H9 (cell line): ENCODE measurements around the gene RNF157. TPM values are rescaled to one million over a fixed set of nuclear protein-coding genes. Genes with fewer than 3 reads are reported as not detected.

Experiments
- DNase-seq: peaks from one replicate; pipeline ENCODE4 v3.0.0-alpha.2; 2017
- H2AFZ ChIP-seq: one replicate; pipeline ENCODE4 v1.6.1; 2013; ENCODE audit warnings: mild to moderate bottlenecking, low read length, control low read depth, moderate library complexity
- H2AK5ac ChIP-seq: 2 replicates; pipeline ENCODE4 v1.6.1; 2013; ENCODE audit warnings: low read length, control low read depth, mixed read lengths; ENCODE audit not compliant: insufficient read length
- H2BK120ac ChIP-seq: one replicate; pipeline ENCODE4 v1.6.1; 2013; ENCODE audit warnings: low read depth, mild to moderate bottlenecking, low read length, control low read depth, inconsistent platforms; ENCODE audit not compliant: poor library complexity, severe bottlenecking
- H2BK12ac ChIP-seq: 2 replicates; pipeline ENCODE4 v1.6.1; 2013; ENCODE audit warnings: low read length, control low read depth, mixed read lengths, low read depth; ENCODE audit not compliant: insufficient read length
- H2BK15ac ChIP-seq: 2 replicates; pipeline ENCODE4 v1.6.1; 2013; ENCODE audit warnings: low read depth, low read length, control low read depth
- H2BK20ac ChIP-seq: one replicate; pipeline ENCODE4 v1.6.1; 2013; ENCODE audit warnings: low read depth, mild to moderate bottlenecking, low read length, control low read depth, inconsistent platforms; ENCODE audit not compliant: poor library complexity, severe bottlenecking
- H2BK5ac ChIP-seq: 2 replicates; pipeline ENCODE4 v1.6.1; 2013; ENCODE audit warnings: low read length, control low read depth, mixed read lengths; ENCODE audit not compliant: insufficient read length
- H3K14ac ChIP-seq: 2 replicates; pipeline ENCODE4 v1.6.1; 2013; ENCODE audit warnings: low read length, control low read depth; ENCODE audit not compliant: insufficient read depth
- H3K18ac ChIP-seq: 2 replicates; pipeline ENCODE4 v1.6.1; 2013; ENCODE audit warnings: low read depth, mild to moderate bottlenecking, mixed read lengths, low read length, control low read depth; ENCODE audit not compliant: insufficient read length
- H3K23ac ChIP-seq: 2 replicates; pipeline ENCODE4 v1.6.1; 2013; ENCODE audit warnings: low read length, control low read depth, mixed read lengths, low read depth; ENCODE audit not compliant: insufficient read length
- H3K23me2 ChIP-seq: 2 replicates; pipeline ENCODE4 v1.6.1; 2013; ENCODE audit warnings: low read depth, mild to moderate bottlenecking, mixed read lengths, low read length, control low read depth; ENCODE audit not compliant: insufficient read length, poor library complexity, severe bottlenecking
- H3K27ac ChIP-seq: 2 replicates; pipeline ENCODE4 v1.5.1; 2013; ENCODE audit warnings: low read length, control low read depth, mixed read lengths, low read depth; ENCODE audit not compliant: insufficient read length
- H3K27me3 ChIP-seq: 2 replicates; pipeline ENCODE4 v1.6.1; 2013; ENCODE audit warnings: low read length, control low read depth, inconsistent platforms; ENCODE audit not compliant: insufficient read depth
- H3K4ac ChIP-seq: 2 replicates; pipeline ENCODE4 v1.6.1; 2013; ENCODE audit warnings: low read depth, mild to moderate bottlenecking, control low read depth, inconsistent platforms, low read length, moderate library complexity
- H3K4me1 ChIP-seq: 2 replicates; pipeline ENCODE4 v1.6.1; 2013; ENCODE audit warnings: low read length, control low read depth, inconsistent platforms; ENCODE audit not compliant: insufficient read depth
- H3K4me2 ChIP-seq: 2 replicates; pipeline ENCODE4 v1.6.1; 2013; ENCODE audit warnings: low read length, control low read depth, mixed read lengths; ENCODE audit not compliant: insufficient read length, insufficient read depth
- H3K56ac ChIP-seq: 2 replicates; pipeline ENCODE4 v1.6.1; 2013; ENCODE audit warnings: low read depth, mild to moderate bottlenecking, mixed read lengths, low read length, control low read depth; ENCODE audit not compliant: insufficient read length
- H3K79me1 ChIP-seq: 2 replicates; pipeline ENCODE4 v1.6.1; 2013; ENCODE audit warnings: low read depth, mild to moderate bottlenecking, moderate library complexity, low read length, control low read depth, inconsistent platforms; ENCODE audit not compliant: insufficient read depth, poor library complexity, severe bottlenecking
- H3K79me2 ChIP-seq: 2 replicates; pipeline ENCODE4 v1.6.1; 2013; ENCODE audit warnings: low read length, control low read depth, inconsistent platforms; ENCODE audit not compliant: insufficient read depth
- H3K9ac ChIP-seq: 2 replicates; pipeline ENCODE4 v1.6.1; 2013; ENCODE audit warnings: low read length, control low read depth, mixed read lengths; ENCODE audit not compliant: insufficient read length; ENCODE audit errors: extremely low read depth
- H3K9me3 ChIP-seq: one replicate; pipeline ENCODE4 v1.6.1; 2013; ENCODE audit warnings: low read depth, low read length, inconsistent platforms; ENCODE audit not compliant: control insufficient read depth
- H3T11ph ChIP-seq: one replicate; pipeline ENCODE4 v1.6.1; 2013; ENCODE audit warnings: mild to moderate bottlenecking, low read length, control low read depth, inconsistent platforms
- H4K20me1 ChIP-seq: one replicate; pipeline ENCODE4 v1.6.1; 2013; ENCODE audit not compliant: control insufficient read depth, insufficient read length, insufficient read depth
- H4K5ac ChIP-seq: 2 replicates; pipeline ENCODE4 v1.6.1; 2013; ENCODE audit warnings: low read depth, mild to moderate bottlenecking, mixed read lengths, low read length, control low read depth; ENCODE audit not compliant: insufficient read length
- H4K8ac ChIP-seq: replicated peaks from 2 replicates; pipeline ENCODE4 v1.6.1; 2013; ENCODE audit warnings: low read length, control low read depth, mixed read lengths, low read depth; ENCODE audit not compliant: insufficient read length
- H4K91ac ChIP-seq: 2 replicates; pipeline ENCODE4 v1.6.1; 2013; ENCODE audit warnings: low read depth, mild to moderate bottlenecking, moderate library complexity, mixed read lengths, low read length, control low read depth; ENCODE audit not compliant: insufficient read length
- H3K27ac Mint-ChIP-seq, 3 experiments: 2 replicates in 2 of 3; 3 replicates in 1 of 3; pipeline ENCODE4 v1.8.0; 2020 to 2021; ENCODE audit warnings: mixed read lengths in 3 of 3, mild to moderate bottlenecking in 1 of 3, moderate library complexity in 1 of 3
- H3K27me3 Mint-ChIP-seq: 2 replicates; pipeline ENCODE4 v1.8.0; 2021; ENCODE audit warnings: low read depth, mild to moderate bottlenecking, moderate library complexity, mixed read lengths
- H3K36me3 Mint-ChIP-seq, 3 experiments: 2 replicates in 2 of 3; 3 replicates in 1 of 3; pipeline ENCODE4 v1.8.0; 2020 to 2021; ENCODE audit warnings: low read depth in 3 of 3, mixed read lengths in 3 of 3; ENCODE audit not compliant: insufficient read depth in 1 of 3
- H3K4me1 Mint-ChIP-seq, 2 experiments: 2 replicates each; pipeline ENCODE4 v1.8.0; 2020; ENCODE audit warnings: mixed read lengths in 2 of 2
- H3K4me3 Mint-ChIP-seq, 2 experiments: 2 replicates in 1 of 2; 3 replicates in 1 of 2; pipeline ENCODE4 v1.8.0; 2020 to 2021; ENCODE audit warnings: mild to moderate bottlenecking in 2 of 2, mixed read lengths in 2 of 2, moderate library complexity in 1 of 2
- H3K9me3 Mint-ChIP-seq, 2 experiments: 2 replicates in 1 of 2; 3 replicates in 1 of 2; pipeline ENCODE4 v1.8.0; 2020; ENCODE audit warnings: mild to moderate bottlenecking in 2 of 2, mixed read lengths in 2 of 2, moderate library complexity in 1 of 2
- CTCF ChIP-seq: fragments of 200-600 bp; sonication (generic); conservative IDR thresholded peaks from 3 replicates; pipeline ENCODE4 v1.8.0; 2021; ENCODE audit warnings: antibody characterized with exemption, mild to moderate bottlenecking
- WGBS: extraction: QIAGEN DNeasy Blood & Tissue Kit; methylation state at CpG from one replicate; pipeline ENCODE4 v1.1.7; 2013; ENCODE audit warnings: missing lambda C conversion rate, low lambda C conversion rate, mixed read lengths; ENCODE audit not compliant: insufficient read length; ENCODE audit errors: extremely low coverage; 5-methylcytosine and 5-hydroxymethylcytosine counted together
- total RNA-seq: library from RNA; stranded (reverse); gene quantifications from 2 replicates; pipeline ENCODE4 v1.2.1, GENCODE V29; 2021

Gene RNF157
- total RNA-seq, 1 experiment from 2014 or later = 9.9 TPM

- Mint-ChIP-seq H3K27ac (no peak overlapping the region), H3K27me3 (no peaks in the 10 kb centered on the region; the same call in none of the 2 replicates), H3K4me1 (peaks cover 28 to 39% of the 10 kb centered on the region in 2 experiments), H3K9me3 (no peaks in the 10 kb centered on the region), H3K36me3 (no peaks in the 10 kb centered on the region; a peak in 2 of 7 replicates), H3K4me3 (no peak overlapping the region)
- Histone ChIP-seq H3K56ac (no peak overlapping the region), H3K79me1 (no peaks in the 10 kb centered on the region), H2BK12ac (no peak overlapping the region), H3K14ac (no peak overlapping the region), H3T11ph (no peak overlapping the region), H2AK5ac (no peak overlapping the region), H2BK120ac (no peak overlapping the region), H4K20me1 (no peaks in the 10 kb centered on the region), H4K8ac (no peak overlapping the region), H3K9me3 (no peaks in the 10 kb centered on the region), H2BK5ac (no peak overlapping the region), H3K23me2 (no peaks in the 10 kb centered on the region), H4K91ac (no peak overlapping the region), H3K4me2 (no peak overlapping the region), H2BK15ac (no peak overlapping the region), H3K79me2 (no peaks in the 10 kb centered on the region), H3K27ac (no peak overlapping the region), H3K27me3 (no peaks in the 10 kb centered on the region), H3K9ac (no peak overlapping the region), H2BK20ac (no peak overlapping the region), H4K5ac (no peak overlapping the region), H2AFZ (no peak overlapping the region), H3K23ac (no peak overlapping the region), H3K18ac (no peak overlapping the region), H3K4me1 (peaks cover 2% of the 10 kb centered on the region; the same call in 1 of the 2 replicates), H3K4ac (no peak overlapping the region)
- TF ChIP-seq CTCF = no peak
- DNase-seq = no peak
- WGBS = no CpG with 5 or more reads among the region's 3 CpGs
These were observed 86.0 kb downstream of the RNF157 start for GRCh38 chr17:76154292-76154691.
